Cardiac muscle cell (in vitro differentiated cells and primary cell): ENCODE measurements around the gene ECI1. TPM values are rescaled to one million over a fixed set of nuclear protein-coding genes. Genes with fewer than 3 reads are reported as not detected.
A peak's percentile ranks its signal among the peaks of the same experiment; 100 is the strongest.
"Not testable (repeated sequence)": the region's sequence is repeated elsewhere in the genome, so short reads cannot be mapped to it uniquely, and the experiment has no call there.

ENCODE experiments used
- DNase-seq, 2 donors: peaks; one replicate each; pipeline versions ENCODE4 v3.0.0 to v3.0.0-alpha.2; 2010 to 2017; ENCODE audit warnings: low read depth in 1 of 2, low spot score in 1 of 2
- H3K27ac ChIP-seq: fragments of 200-600 bp; sonication (generic); 2 replicates; pipeline ENCODE4 v1.5.1; 2016
- H3K27me3 ChIP-seq: fragments of 200-600 bp; sonication (generic); 2 replicates; pipeline ENCODE4 v1.6.0; 2016; ENCODE audit warnings: control low read depth
- H3K36me3 ChIP-seq: fragments of 200-600 bp; sonication (generic); 2 replicates; pipeline ENCODE4 v1.5.1; 2016; ENCODE audit warnings: control low read depth
- H3K4me1 ChIP-seq: fragments of 200-600 bp; sonication (generic); 2 replicates; pipeline ENCODE4 v1.8.1; 2017; ENCODE audit warnings: low read depth, mild to moderate bottlenecking, mixed run types
- H3K4me3 ChIP-seq: fragments of 200-600 bp; sonication (generic); 2 replicates; pipeline ENCODE4 v1.5.1; 2016; ENCODE audit warnings: mild to moderate bottlenecking
- H3K9me3 ChIP-seq: fragments of 200-600 bp; sonication (generic); 2 replicates; pipeline ENCODE4 v1.5.1; 2017; ENCODE audit warnings: low read depth, mild to moderate bottlenecking, control low read depth
- CTCF ChIP-seq: IDR thresholded peaks from 2 replicates; pipeline ENCODE4 v1.5.1; 2012; ENCODE audit warnings: low read depth, mild to moderate bottlenecking, low read length
- polyA plus RNA-seq: library from polyadenylated mRNA; unstranded; fragments of >200 nt; fragmentation: Nextera tagmentation; extraction: Ambion mirVana; gene quantifications from 2 replicates; pipeline ENCODE4 v1.2.1, GENCODE V29; 2016
- total RNA-seq: library from RNA; depleted of rRNA; stranded (reverse); fragments of >200 nt; gene quantifications from 2 replicates; pipeline ENCODE4 v1.2.3, GENCODE V29; 2016

ECI1 gene
- total and polyA plus RNA-seq, 2 experiments from 2014 or later: 137 to 343 TPM

GRCh38 chr16:2273484-2273883 is 22.1 kb upstream of the ECI1 start:
- no peak overlapping the region for H3K4me3 ChIP-seq
- H3K27ac ChIP-seq: no peak overlapping the region
- no peak for TF ChIP-seq CTCF
- DNase-seq: no peak
- no peaks in the 10 kb centered on the region for H3K36me3 ChIP-seq
- no peaks in the 10 kb centered on the region for H3K27me3 ChIP-seq
- no peaks in the 10 kb centered on the region for H3K9me3 ChIP-seq
- H3K4me1 ChIP-seq: peaks cover 8% of the 10 kb centered on the region

DNA sequence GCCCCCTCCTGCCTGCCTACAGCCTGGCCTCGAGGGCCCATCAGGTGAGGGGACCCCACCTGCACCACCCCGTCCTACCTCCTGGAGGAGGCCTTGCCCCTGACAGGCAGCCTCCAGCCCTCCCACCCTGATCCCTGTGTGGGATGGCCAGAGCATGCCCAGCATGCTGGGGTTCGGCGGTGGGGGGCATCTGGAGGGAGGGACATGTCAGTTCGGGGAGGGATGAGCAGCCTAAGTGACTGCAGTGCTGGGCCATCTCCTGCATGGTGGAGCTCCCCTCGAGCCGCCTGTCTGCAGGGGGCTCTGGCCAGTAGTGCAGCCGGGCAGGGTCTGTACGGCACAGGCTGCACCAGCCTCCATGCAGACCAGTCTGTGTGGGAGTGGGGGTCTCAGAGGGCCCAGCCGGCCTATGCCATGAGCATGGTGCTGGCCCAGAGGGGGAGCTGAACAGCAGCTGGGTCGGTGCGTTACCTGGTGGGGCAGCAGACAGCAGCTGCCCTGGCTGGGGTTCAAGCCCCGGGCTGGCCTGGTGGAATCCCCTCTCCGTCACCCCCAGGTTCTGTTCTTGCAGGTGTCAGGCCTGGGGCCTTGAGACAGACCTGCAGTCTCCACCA is 20.6 kb upstream of the ECI1 start:
- Histone ChIP-seq H3K4me1 (peaks cover 8% of the 10 kb centered on the region), H3K27ac (no peak overlapping the region), H3K36me3 (no peaks in the 10 kb centered on the region), H3K27me3 (no peaks in the 10 kb centered on the region), H3K4me3 (no peak overlapping the region), H3K9me3 (no peaks in the 10 kb centered on the region)
- no peak for TF ChIP-seq CTCF
- DNase-seq: no peak

DNA sequence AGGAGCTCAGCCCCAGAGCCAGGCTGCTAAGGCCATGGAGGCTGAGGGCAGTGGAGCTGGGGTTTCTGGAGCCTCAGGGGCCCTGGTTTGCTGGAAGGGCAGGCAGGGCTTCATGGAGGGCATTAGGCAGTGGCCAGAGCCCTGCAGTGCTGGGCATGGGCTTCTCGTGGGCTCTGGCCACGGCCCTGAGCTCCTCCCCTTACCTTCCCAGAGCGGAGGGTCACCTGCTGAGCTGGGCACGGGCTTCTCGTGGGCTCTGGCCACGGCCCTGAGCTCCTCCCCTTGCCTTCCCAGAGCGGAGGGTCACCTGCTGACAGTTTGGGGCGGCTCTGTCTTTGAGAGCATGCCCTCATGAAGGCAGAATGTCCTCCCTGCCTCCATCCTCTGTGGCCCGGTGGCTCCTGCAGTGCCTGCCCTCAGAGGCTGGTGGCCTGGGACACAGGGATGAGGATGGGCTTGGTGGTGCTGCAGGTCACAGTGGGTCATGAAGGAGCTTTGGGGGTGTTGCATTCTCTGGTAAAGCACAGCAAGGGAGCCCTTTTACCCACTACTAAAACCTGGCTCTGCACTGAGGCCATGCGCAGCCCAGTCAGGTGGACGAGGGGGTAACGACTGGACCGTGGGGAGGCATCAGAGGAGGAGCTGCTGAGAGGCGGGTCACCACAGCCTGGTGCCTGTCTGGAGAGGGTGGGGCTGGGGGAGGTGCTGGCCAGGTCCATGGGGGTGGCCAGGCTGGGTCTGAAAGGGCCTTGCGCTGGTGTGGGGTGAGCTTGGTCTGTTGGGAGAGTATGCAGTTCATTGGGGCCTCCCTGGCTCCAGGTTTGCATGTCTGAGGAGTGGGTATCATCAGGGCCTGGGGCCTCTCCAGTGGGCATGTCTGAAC is 19.4 kb upstream of the ECI1 start:
- Histone ChIP-seq H3K27me3 (no peaks in the 10 kb centered on the region), H3K4me3 (no peak overlapping the region), H3K27ac (no peak overlapping the region), H3K4me1 (peaks cover 14% of the 10 kb centered on the region), H3K9me3 (no peaks in the 10 kb centered on the region), H3K36me3 (no peaks in the 10 kb centered on the region)
- no peak for DNase-seq
- no peak for TF ChIP-seq CTCF

DNA sequence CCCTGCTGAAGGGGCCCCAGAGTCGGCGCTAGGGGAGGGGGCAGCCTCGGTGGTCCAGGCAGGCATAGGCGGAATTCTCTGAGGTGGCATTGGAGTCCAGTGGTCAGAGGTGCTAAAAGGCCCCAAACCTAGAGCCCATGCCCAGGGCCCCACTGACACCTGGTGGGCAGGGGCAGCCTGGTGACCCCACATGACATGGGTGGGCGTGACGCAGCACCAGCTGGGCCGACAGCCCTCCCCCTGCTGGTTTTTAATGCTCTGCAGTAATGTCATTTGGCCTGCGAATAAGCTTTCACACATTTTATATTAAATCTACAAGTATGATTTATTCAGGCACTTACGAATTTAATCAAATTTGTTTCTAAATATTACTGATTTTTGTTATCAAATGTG is 18.7 kb upstream of the ECI1 start:
- Histone ChIP-seq H3K4me1 (peaks cover 14% of the 10 kb centered on the region), H3K36me3 (no peaks in the 10 kb centered on the region), H3K4me3 (no peak overlapping the region), H3K9me3 (no peaks in the 10 kb centered on the region), H3K27ac (no peak overlapping the region), H3K27me3 (no peaks in the 10 kb centered on the region)
- DNase-seq: no peak
- no peak for TF ChIP-seq CTCF

DNA sequence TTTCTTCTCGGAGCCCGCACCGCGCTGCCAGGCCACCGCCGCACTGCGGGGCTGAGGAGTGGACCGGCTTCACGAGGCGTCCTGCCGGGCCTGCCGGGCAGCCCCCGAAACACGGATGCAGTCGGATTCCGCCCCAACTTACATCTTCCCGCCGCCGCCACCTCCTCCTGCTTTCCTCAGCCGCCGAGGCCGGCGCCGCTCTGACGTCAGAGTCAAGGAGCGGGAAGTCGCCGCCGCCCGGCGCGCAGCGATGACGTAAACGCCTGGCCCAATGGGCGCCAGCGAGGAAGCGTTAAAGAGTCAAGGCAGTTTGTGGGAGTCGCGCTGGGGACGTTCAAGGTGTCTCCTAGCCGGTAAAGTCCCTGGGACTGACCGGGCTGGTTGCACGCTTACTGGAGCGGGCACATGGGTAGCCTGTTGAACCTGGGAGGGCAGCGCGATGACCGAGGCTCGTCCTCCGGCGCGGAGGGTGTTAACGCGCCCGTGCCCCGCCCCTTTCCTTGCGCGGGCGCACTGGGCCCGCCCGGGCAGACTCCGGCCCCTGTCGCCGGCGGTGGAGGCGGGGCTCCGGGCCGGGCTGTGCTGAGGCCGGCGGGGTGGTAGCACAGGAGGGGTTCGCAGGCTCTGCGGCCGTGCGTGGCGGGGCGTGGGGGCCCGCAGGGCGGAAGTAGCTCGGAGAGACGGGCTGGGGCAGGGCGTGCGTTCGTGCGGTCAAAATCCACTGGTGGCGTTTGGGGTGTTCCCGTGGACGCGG is 16.7 kb upstream of the ECI1 start, which contains the start of gene RNPS1:
Gene RNPS1, minus strand, starts transcription at position 214 of the 754 bp plus-strand sequence. CDS start 3,483 bp downstream, outside the sequence.
- H3K27ac ChIP-seq: peak within 1 kb of the TSS; percentile 94
- H3K4me3 ChIP-seq: peak within 1 kb of the TSS; percentile 68
- H3K4me1 ChIP-seq: peaks cover 14% of the 10 kb centered on the region
- no peaks in the 10 kb centered on the region for H3K9me3 ChIP-seq
- no peak for TF ChIP-seq CTCF
- peaks cover 4% of the 10 kb centered on the region for H3K36me3 ChIP-seq
- peak; percentile 97 for DNase-seq
- H3K27me3 ChIP-seq: no peaks in the 10 kb centered on the region

- Histone ChIP-seq H3K27ac (peak overlapping the region; percentile 94), H3K4me1 (peaks cover 14% of the 10 kb centered on the region), H3K4me3 (peak overlapping the region; percentile 68)
- not testable (repeated sequence) for H3K36me3 ChIP-seq, H3K27me3 ChIP-seq, DNase-seq, H3K9me3 ChIP-seq
Measured at GRCh38 chr16:2267505-2267912, 16.1 kb upstream of the ECI1 start.

GRCh38 chr16:2266887-2267286 is 15.5 kb upstream of the ECI1 start:
- not testable (repeated sequence) for H3K27me3 ChIP-seq, H3K27ac ChIP-seq, H3K9me3 ChIP-seq
- DNase-seq: peak in 1 of 2 donors; percentile 13
- peaks cover 14% of the 10 kb centered on the region for H3K36me3 ChIP-seq
- H3K4me3 ChIP-seq: peak overlapping the region; percentile 68
- H3K4me1 ChIP-seq: peaks cover 14% of the 10 kb centered on the region

- not testable (repeated sequence) for H3K27ac ChIP-seq, H3K4me1 ChIP-seq, H3K27me3 ChIP-seq, DNase-seq, H3K9me3 ChIP-seq, H3K4me3 ChIP-seq
- H3K36me3 ChIP-seq: peaks cover 48% of the 10 kb centered on the region
Measured at GRCh38 chr16:2263026-2263425, 11.6 kb upstream of the ECI1 start.
